ENCODE data around the gene USF2. TPM values are rescaled to one million over a fixed set of nuclear protein-coding genes. Genes with fewer than 3 reads are reported as not detected.

Gene USF2
- total RNA-seq, 4 donors from 2014 or later, result 95.9 to 207 (median 140) TPM

DNA sequence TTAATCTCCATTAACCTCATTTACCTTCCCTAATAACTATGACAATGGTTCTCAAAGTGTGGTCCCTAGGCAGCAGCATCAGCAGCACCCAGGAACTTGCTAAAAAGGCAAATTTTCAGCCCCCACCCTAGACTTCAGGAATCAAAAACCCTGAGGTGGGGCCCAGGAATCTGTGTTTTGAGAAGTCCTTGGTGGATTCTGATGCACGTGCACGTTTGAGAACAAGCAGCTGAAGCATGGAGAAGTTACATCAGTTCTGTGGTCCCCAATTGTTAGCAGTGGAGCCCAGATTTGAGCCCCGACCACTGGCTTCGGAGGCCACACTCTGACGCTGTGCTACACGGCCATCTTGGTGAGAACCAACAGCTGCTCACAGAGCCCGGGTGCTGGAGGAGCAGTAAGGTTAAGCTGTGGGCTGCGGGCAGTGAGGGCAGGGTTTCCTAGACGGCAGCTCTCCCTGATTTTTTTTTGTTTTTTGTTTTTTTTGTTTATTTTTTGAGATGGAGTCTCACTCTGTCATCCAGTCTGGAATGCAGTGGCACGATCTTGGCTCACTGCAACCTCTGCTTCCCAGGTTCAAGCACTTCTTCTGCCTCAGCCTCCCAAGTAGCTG lies 46.2 kb downstream of the USF2 start:
- Histone ChIP-seq H3K4me1 (no peaks in the 10 kb centered on the region), H3K27me3 (no peaks in the 10 kb centered on the region), H3K36me3 (no peaks in the 10 kb centered on the region), H3K4me3 (no peak overlapping the region), H3K9me3 (no peaks in the 10 kb centered on the region), H3K27ac (no peak overlapping the region)
- TF ChIP-seq POLR2A (IDR thresholded peaks at IDR 0.05), result no peak
- in situ Hi-C loops (cut with MboI; ENCODE audit: low pct_ligation_motif_present in 1 of 4, low pct_unique_long_range_greater_than_20kb in 1 of 4, low sequenced_read_pairs in 3 of 4) (no loop called here), intact Hi-C loops (cut with DNase I; ENCODE audit: low total_unique reads) (no loop called here)
- WGBS, 2 donors (ENCODE audit: low coverage in 1 of 2), result 81 to 100% methylated on average over 1 to 10 of the region's 10 CpGs
- DNase-seq, result no peak

DNA sequence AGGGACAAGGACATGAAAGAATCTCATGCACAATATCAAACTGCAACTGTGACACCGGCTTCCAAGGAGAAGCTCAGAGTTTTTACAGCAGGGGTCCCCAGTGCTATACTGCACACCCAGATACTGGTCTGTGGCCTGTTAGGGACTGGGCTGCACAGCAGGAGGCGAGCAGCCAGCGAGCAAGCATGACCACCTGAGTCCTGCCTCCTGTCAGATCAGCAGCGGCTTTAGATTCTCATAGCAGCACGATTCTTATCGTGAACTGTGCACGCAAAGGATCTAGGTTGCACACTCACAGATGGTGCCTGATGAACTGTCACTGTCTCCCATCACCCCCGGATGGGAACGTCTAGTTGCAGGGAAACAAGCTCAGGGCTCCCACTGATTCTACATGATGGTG lies 47.1 kb downstream of the USF2 start:
- WGBS, 2 donors (ENCODE audit: low coverage in 1 of 2), result 82% methylated on average over 8 of the region's 9 CpGs; no CpG with 5 or more reads in 1 of the 2 donors

DNA sequence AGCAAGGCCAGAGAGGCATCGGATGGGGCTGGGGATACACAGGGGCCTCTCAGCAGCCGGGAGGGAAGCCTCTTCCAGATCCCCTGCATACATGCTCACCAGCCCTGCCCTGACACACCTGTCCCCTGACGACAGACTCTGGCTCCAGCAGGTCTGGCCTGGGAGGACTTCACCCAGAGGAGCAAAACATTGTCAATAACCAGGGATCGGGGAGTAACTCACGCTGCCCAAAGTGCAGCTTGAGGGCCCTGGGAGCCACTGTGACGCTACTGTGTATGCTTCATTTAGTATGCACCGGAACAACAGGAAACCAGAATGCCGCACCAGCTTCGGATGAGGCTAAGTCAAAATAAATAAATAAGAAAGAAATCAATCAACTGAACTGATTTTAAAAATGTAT lies 47.8 kb downstream of the USF2 start:
- Histone ChIP-seq H3K36me3 (no peaks in the 10 kb centered on the region), H3K4me3 (no peak overlapping the region), H3K4me1 (no peaks in the 10 kb centered on the region), H3K27me3 (no peaks in the 10 kb centered on the region), H3K9me3 (no peaks in the 10 kb centered on the region), H3K27ac (no peak overlapping the region)
- TF ChIP-seq EP300 (IDR thresholded peaks at IDR 0.05; ENCODE audit: low read depth) (no peak), POLR2A (IDR thresholded peaks at IDR 0.05) (no peak)
- intact Hi-C loops (cut with DNase I; ENCODE audit: low total_unique reads) (no loop called here), in situ Hi-C loops (cut with MboI; ENCODE audit: low pct_ligation_motif_present in 1 of 4, low pct_unique_long_range_greater_than_20kb in 1 of 4, low sequenced_read_pairs in 3 of 4) (no loop called here)
- no peak for DNase-seq
- 68 to 96% methylated on average over 5 to 9 of the region's 9 CpGs for WGBS, 2 donors (ENCODE audit: low coverage in 1 of 2)

More for the DNA sequence above, 47.1 kb downstream of the USF2 start:
- intact Hi-C loops (cut with DNase I; ENCODE audit: low total_unique reads) (no loop called here), in situ Hi-C loops (cut with MboI; ENCODE audit: low pct_ligation_motif_present in 1 of 4, low pct_unique_long_range_greater_than_20kb in 1 of 4, low sequenced_read_pairs in 3 of 4) (no loop called here)
- H3K36me3 ChIP-seq, result no peaks in the 10 kb centered on the region
- DNase-seq, result no peak
- H3K27me3 ChIP-seq, result no peaks in the 10 kb centered on the region
- no peak overlapping the region for H3K4me3 ChIP-seq
- H3K9me3 ChIP-seq, result no peaks in the 10 kb centered on the region
- no peaks in the 10 kb centered on the region for H3K4me1 ChIP-seq
- no peak for TF ChIP-seq POLR2AphosphoS5 (IDR thresholded peaks at IDR 0.05)
- TF ChIP-seq POLR2A (IDR thresholded peaks at IDR 0.05), result no peak
- TF ChIP-seq, protein P1, sequence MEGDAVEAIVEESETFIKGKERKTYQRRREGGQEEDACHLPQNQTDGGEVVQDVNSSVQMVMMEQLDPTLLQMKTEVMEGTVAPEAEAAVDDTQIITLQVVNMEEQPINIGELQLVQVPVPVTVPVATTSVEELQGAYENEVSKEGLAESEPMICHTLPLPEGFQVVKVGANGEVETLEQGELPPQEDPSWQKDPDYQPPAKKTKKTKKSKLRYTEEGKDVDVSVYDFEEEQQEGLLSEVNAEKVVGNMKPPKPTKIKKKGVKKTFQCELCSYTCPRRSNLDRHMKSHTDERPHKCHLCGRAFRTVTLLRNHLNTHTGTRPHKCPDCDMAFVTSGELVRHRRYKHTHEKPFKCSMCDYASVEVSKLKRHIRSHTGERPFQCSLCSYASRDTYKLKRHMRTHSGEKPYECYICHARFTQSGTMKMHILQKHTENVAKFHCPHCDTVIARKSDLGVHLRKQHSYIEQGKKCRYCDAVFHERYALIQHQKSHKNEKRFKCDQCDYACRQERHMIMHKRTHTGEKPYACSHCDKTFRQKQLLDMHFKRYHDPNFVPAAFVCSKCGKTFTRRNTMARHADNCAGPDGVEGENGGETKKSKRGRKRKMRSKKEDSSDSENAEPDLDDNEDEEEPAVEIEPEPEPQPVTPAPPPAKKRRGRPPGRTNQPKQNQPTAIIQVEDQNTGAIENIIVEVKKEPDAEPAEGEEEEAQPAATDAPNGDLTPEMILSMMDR (IDR thresholded peaks at IDR 0.05), result no peak
- TF ChIP-seq EP300 (IDR thresholded peaks at IDR 0.05; ENCODE audit: low read depth), result no peak
- no peak overlapping the region for H3K27ac ChIP-seq

DNA sequence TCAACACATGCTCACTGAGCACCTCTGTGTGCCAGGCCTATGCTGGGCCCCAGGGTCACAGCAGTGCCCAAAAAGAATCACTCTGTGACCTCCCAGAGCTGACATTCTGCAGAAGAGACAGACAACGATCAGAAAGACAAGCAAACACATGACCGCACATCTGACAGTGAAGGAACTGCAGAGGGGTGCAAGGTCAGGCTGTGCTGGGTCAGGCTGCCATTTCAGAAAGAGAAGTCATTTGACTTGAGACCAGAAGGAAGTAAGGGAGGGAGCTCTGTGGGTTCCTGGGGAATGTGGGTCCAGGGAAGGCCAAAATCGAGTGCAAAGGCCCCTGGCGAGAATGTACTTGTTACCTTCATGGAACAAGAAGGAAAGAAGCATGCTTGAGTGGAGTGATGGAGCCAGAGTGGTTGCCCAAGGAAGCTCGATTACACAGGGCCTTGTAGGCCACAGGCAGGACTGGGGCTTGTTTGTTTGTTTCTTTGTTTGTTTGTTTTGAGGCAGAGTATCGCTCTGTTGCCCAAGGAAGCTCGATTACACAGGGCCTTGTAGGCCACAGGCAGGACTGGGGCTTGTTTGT lies 48.8 kb downstream of the USF2 start:
- in situ Hi-C loops (cut with MboI; ENCODE audit: low pct_ligation_motif_present in 1 of 4, low pct_unique_long_range_greater_than_20kb in 1 of 4, low sequenced_read_pairs in 3 of 4) (no loop called here), intact Hi-C loops (cut with DNase I; ENCODE audit: low total_unique reads) (no loop called here)
- whole genome bisulfite sequencing, 2 donors (ENCODE audit: low coverage in 1 of 2), result 74 to 100% methylated on average over 1 to 7 of the region's 7 CpGs
- Histone ChIP-seq H3K27me3 (no peaks in the 10 kb centered on the region), H3K36me3 (no peaks in the 10 kb centered on the region), H3K27ac (peak overlapping the region in 1 of 4 donors; percentile 29), H3K9me3 (peaks cover 0 to 3% of the 10 kb centered on the region in 2 donors), H3K4me1 (no peaks in the 10 kb centered on the region), H3K4me3 (no peak overlapping the region)
- DNase-seq, result no peak
- TF ChIP-seq POLR2AphosphoS5 (IDR thresholded peaks at IDR 0.05) (no peak), EP300 (IDR thresholded peaks at IDR 0.05; ENCODE audit: low read depth) (no peak), POLR2A (IDR thresholded peaks at IDR 0.05) (no peak)
- TF ChIP-seq, protein P1 (IDR thresholded peaks at IDR 0.05), result no peak

DNA sequence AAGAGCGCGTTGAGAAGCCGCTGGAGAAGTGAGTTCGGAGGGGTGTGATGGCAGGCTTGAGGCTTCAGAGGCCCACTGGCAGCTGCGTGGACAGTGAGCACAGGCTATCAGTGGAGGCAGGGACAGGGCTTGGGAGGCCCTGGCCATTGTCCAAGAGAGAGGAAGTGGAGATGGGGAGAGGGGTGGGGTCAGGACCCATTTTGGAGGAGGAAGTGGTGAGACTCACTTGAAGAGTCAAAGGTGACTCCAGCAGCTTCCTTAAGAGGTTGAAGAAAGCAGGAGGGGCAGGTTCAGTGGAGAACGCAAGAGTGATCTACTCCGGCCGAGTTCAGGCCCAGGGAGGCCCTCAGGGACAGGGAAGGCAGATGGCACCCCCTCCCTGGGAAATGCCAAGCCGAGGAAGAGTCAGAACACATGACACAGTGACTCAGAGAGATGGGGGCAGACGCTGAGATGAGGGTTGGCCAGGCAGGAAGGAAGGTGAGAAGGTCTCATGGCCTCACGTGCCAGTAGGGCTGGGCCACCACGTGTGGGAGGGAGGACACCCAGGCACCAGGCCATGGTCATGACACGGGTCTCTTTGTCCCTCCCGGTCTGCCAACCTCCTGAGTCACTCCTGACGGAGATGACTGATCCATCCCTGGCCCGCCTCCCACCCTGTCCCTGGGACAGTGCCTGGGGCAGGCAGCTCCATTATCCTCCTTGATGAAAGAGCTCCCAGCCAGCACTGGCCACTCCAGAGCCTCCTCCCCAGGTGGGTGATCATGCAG lies 50.1 kb downstream of the USF2 start:
- DNase-seq, result peak; percentile 16
- no peaks in the 10 kb centered on the region for H3K36me3 ChIP-seq
- no peak overlapping the region for H3K4me3 ChIP-seq
- no peak overlapping the region for H3K27ac ChIP-seq
- H3K27me3 ChIP-seq, result no peaks in the 10 kb centered on the region
- WGBS, 2 donors (ENCODE audit: low coverage in 1 of 2), result 65% methylated on average over 16 of the region's 16 CpGs; no CpG with 5 or more reads in 1 of the 2 donors
- H3K4me1 ChIP-seq, result no peaks in the 10 kb centered on the region
- in situ Hi-C loops (cut with MboI; ENCODE audit: low pct_ligation_motif_present in 1 of 4, low pct_unique_long_range_greater_than_20kb in 1 of 4, low sequenced_read_pairs in 3 of 4) (no loop called here), intact Hi-C loops (cut with DNase I; ENCODE audit: low total_unique reads) (no loop called here)
- TF ChIP-seq EP300 (IDR thresholded peaks at IDR 0.05; ENCODE audit: low read depth) (no peak), POLR2AphosphoS5 (IDR thresholded peaks at IDR 0.05) (no peak), POLR2A (IDR thresholded peaks at IDR 0.05) (no peak)
- TF ChIP-seq, protein P1 (IDR thresholded peaks at IDR 0.05), result no peak
- H3K9me3 ChIP-seq, result peaks cover 0 to 3% of the 10 kb centered on the region in 2 donors
